HG03045 (cell line): Measurements from ENCODE around the gene KLHDC10.
"Not testable (repeated sequence)": the region's sequence is repeated elsewhere in the genome, so short reads cannot be mapped to it uniquely, and the experiment has no call there.

Experiments
- ATAC-seq: cut with Tn5 transposase; IDR thresholded peaks from one replicate; pipeline ENCODE4 v1.9.1; 2021; ENCODE audit warnings: mild to moderate bottlenecking, moderate library complexity; ENCODE audit not compliant: unreplicated experiment

The KLHDC10 gene

GRCh38 chr7:130069978-130070860 lies at the start of gene KLHDC10:
Gene KLHDC10, plus strand, starts transcription at chr7:130070534. Its CDS starts 110 bp downstream, at chr7:130070644.
- peak; percentile 97 for ATAC-seq

GRCh38 chr7:130021105-130021834 lies 49.1 kb upstream of the KLHDC10 start:
- no peak for ATAC-seq

GRCh38 chr7:130022115-130022514 lies 48.2 kb upstream of the KLHDC10 start:
- ATAC-seq = no peak

GRCh38 chr7:130022623-130023175 lies 47.6 kb upstream of the KLHDC10 start:
- ATAC-seq = no peak

- no peak for ATAC-seq
Measured at GRCh38 chr7:130024390-130024789, 45.9 kb upstream of the KLHDC10 start.

- no peak for ATAC-seq
Measured at GRCh38 chr7:130032698-130033097, 37.6 kb upstream of the KLHDC10 start.

DNA sequence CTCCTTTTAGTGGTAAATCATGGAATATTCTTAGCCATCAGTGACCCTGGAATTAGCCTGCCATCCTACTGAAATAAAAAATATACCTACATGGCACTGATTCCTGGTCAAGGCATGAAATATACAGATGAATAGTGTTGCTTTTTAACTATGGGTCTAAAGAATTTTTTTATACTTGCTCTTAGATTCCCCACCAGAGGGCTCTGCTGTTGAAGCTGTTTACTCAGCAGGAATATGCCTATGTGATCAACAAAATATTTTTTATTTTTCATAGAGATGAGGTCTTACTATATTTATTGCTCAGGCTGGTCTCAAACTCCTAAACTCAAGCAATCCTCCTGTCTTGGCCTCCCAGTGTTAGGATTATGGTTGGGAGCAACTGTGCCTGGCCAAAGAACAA lies 32.6 kb upstream of the KLHDC10 start:
- ATAC-seq = no peak

- no peak for ATAC-seq
Measured at GRCh38 chr7:130040576-130040975, 29.8 kb upstream of the KLHDC10 start.

DNA sequence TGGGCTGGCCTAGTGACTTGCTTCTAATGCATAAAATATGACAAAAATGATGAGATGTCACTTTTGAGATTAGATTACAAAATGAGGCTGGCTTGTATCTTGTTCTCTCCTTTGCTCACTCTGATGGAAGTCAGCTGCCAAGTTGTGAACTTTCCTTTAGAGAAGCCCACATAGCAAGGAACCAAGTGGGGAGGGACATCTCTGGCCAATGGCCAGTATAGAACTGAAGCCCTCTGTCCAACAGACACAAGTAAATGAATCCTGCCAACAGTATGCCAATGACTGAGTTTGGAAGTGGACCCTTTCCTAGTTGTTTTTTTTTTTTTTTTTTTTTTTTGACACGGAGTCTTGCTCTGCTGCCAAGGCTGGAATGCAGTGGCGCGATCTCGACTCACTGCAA lies 22.5 kb upstream of the KLHDC10 start:
- ATAC-seq = no peak

- ATAC-seq = no peak
Measured at GRCh38 chr7:130048906-130049305, 21.4 kb upstream of the KLHDC10 start.

- not testable (repeated sequence) for ATAC-seq
Measured at GRCh38 chr7:130052250-130052649, 18.1 kb upstream of the KLHDC10 start.

- ATAC-seq = not testable (repeated sequence)
Measured at GRCh38 chr7:130055198-130055597, 15.1 kb upstream of the KLHDC10 start.

GRCh38 chr7:130062246-130062645 lies 8.1 kb upstream of the KLHDC10 start:
- ATAC-seq = no peak

- ATAC-seq = no peak
Measured at GRCh38 chr7:130063036-130063435, 7.3 kb upstream of the KLHDC10 start.

GRCh38 chr7:130064580-130064926 lies 5.8 kb upstream of the KLHDC10 start:
- not testable (repeated sequence) for ATAC-seq

DNA sequence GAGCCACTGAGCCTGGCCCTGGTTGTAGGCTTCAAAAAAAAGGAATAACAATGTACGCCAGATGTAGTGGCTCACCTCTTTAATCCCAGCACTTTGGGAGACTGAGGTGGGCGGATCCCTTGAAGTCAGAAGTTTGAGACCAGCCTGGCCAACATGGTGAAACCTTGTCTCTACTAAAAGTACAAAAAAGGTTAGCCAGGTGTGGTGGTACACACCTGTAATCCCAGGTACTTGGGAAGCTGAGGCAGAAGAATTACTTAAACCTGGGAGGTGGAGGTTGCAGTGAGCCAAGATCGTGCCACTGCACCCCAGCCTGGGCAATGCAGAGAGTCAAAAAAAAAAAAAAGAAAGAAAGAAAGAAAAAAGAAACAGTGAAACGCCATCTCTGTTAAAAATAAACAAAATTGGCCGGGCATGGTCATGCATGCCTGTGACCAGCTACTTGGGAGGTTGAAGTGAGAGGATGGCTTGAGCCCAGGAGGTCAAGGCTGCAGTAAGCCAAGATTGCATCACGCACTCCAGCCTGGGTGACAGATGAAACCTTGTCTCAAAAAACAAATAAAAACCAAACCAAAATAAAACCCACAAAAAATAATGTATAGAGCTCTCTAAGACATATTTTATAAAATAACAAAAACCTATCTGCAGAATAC lies 4.7 kb upstream of the KLHDC10 start:
- ATAC-seq = no peak

DNA sequence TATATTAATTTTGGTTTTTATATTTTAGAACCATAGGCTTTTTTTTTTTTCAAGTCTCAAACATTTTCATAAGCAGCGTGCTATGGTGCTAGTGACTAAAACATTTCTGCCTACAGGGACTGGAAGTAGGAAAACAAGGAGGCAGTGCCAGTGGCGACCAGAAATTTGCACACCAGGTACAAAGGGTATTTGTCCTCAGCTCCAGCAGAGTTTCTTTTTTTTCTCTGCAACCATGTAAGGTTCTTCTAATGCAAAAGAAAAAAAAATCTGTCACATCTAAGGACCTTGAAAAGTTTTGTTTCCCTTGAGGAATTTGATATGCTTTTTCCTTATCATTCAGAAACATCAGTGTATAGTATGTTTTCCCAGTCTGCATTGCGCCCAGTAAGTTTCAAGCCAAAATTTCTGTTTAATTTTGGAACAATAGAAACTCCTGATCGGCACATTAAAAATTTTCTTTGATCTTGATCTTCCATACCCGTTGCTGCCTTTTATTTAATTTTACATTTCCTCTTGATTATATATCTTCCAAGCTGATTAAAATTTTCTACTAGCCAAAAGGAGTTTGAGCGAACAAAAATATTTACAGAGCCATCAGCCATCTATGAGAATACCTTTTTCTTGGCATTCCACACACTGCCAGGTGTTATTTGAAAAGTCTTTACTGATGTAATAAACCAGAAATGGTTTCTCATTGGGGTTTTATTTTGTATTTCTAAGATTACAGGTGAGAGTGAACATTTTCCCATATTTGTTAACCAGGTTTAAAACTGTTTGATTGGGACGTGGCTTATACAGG lies 956 bp upstream of the KLHDC10 start:
- ATAC-seq = no peak

DNA sequence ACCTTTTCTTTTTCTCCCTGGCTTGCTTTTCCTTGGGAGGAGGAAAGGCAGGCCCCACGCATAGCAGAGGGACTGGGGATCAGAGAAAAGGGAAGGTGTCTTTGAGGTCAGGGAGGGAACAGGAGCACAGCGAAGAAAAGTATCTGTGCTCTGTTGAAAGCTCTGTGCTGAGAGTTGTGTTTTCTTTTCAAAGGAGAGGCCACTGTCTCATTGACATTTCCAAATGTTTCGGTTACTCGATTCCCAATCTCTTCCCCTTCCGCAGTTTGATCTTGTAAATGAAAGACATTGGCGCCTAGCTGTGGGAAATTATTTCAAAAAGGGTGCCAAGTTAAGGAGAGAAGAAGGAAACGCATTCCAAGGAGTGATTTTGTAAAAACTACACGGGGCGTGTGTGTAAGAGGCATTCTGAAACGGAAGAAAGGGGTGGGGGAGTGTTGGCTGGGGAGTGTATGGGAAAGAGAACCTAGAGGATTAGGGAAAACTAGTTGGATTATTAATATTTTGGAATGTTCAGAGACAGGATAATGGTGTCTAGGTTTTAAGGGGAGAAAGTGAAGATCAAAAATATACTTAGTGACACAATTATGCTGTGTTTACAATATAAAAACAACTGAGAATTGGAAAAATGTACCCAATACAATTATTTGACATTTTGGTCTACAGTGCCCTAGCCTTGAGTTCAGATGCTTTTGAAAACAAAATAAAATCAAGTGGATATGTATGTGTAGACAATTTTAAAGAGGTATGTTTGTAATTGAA lies 708 bp downstream of the KLHDC10 start:
- peak; percentile 3 for ATAC-seq

DNA sequence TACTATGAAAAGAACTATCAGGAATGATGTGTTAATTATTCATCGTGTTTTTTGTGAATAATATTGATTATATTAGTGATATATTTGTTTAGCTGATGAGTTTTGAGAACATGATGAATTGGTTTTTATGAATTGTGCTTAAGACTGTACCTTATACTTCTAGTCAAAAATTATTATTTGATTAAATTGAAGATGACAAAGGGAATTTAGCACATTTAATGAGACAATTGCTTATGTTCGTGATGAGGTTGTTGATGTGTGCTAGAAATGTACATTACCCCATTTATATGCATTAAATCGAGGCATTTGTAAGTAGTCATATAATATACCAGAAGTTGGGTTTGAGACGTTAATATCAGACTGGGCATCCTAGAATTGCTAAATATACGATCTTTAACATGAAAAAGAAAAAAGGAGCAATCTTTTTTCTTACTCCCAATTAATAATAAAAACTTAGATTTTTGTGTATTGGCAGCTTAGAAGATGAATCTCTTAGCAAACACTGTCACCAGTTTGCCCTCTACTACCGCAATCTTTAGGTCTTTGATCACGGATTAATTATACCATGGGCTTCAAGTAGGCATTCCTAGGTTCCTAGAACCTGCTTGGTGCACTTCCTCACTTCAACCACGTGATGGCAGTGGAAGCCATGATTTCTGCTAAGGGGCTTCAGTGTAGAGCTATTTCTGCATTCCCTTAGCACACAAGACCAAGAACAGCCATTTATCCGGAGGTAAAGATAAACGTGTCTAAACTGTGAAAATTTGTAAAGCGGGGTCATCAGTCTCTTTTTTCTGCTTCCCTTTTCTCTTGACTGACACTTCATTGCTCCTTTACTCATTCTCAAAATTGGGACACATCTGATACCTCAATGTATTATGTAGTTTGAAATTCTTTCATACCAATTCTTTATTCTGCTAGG lies 1.6 kb downstream of the KLHDC10 start:
- ATAC-seq = no peak
